K562 (cell line): Measurements from ENCODE around the gene PTBP3. TPM values are rescaled to one million over a fixed set of nuclear protein-coding genes. Genes with fewer than 3 reads are reported as not detected.

ENCODE experiments used
- ATAC-seq: fragments of 200-7000 bp; cut with Tn5 transposase; 3 replicates; pipeline ENCODE4 v1.9.1; 2020; ENCODE audit warnings: moderate library complexity
- BruUV-seq: library from RNA; stranded (reverse); fragments of 400-500 nt; replicated peaks from 2 replicates; lab custom pipeline; 2021; lab: Mats Ljungman, UMichigan
- CTCF ChIA-PET: fragments of 300-600 bp; formaldehyde crosslinking; extraction: SDS; loops from one replicate; lab custom pipeline; 2021; ENCODE audit warnings: low intra/inter-chr PET ratio; lab: Yijun Ruan, JAX
- POLR2A ChIA-PET: fragments of 300-600, 350-650 bp; sonication (Branson Sonifier 250); formaldehyde crosslinking; extraction: SDS; loops from one replicate; lab custom pipeline; 2021; ENCODE audit warnings: antibody characterized with exemption, inconsistent platforms; lab: Yijun Ruan, JAX
- DNase-seq, 4 experiments: peaks; one replicate each; pipeline versions ENCODE4 v3.0.0 to v3.0.0-alpha.2; 2011 to 2018; ENCODE audit warnings: low spot score in 3 of 4, mixed read lengths in 3 of 4; ENCODE audit errors: extremely low read depth in 1 of 4
- FAIRE-seq: peaks from 2 replicates; lab custom pipeline; 2011; peaks lifted over from hg19 to GRCh38; lab: Jason Lieb, UNC
- H2AFZ ChIP-seq: 2 replicates; pipeline ENCODE4 v1.6.0; 2011; ENCODE audit warnings: low read depth, low read length, control low read depth, inconsistent platforms
- H3K27ac ChIP-seq: fragments of 200-600 bp; 3 replicates; pipeline ENCODE4 v1.8.0; 2011; ENCODE audit warnings: low read depth, mild to moderate bottlenecking, control low read depth, inconsistent platforms, low read length, moderate library complexity, mixed read lengths; ENCODE audit errors: extremely low read depth
- H3K27me3 ChIP-seq, 2 experiments: fragments of 300-600 bp in 1 of 2; 2 replicates in 1 of 2; 3 replicates in 1 of 2; pipeline versions ENCODE4 v1.6.0 to v1.8.0; 2011; ENCODE audit warnings: inconsistent platforms in 2 of 2, low read length in 2 of 2, mild to moderate bottlenecking in 1 of 2, mixed read lengths in 1 of 2, moderate library complexity in 1 of 2; ENCODE audit not compliant: control insufficient read depth in 2 of 2, insufficient read depth in 2 of 2
- H3K36me3 ChIP-seq: fragments of 300-600 bp; 3 replicates; pipeline ENCODE4 v1.8.0; 2011; ENCODE audit warnings: mild to moderate bottlenecking, low read length, inconsistent platforms; ENCODE audit not compliant: control insufficient read depth, insufficient read depth
- H3K4me1 ChIP-seq, 2 experiments: fragments of 200-600 bp in 1 of 2; replicated peaks in 1 of 2; 2 replicates in 1 of 2; 3 replicates in 1 of 2; pipeline versions ENCODE4 v1.5.1 to v1.8.0; 2011; ENCODE audit warnings: inconsistent platforms in 2 of 2, low read length in 2 of 2, mild to moderate bottlenecking in 1 of 2, mixed read lengths in 1 of 2, moderate library complexity in 1 of 2; ENCODE audit not compliant: control insufficient read depth in 2 of 2, insufficient read depth in 2 of 2
- H3K4me2 ChIP-seq: 2 replicates; pipeline ENCODE4 v1.6.1; 2011; ENCODE audit warnings: low read length, control low read depth, inconsistent platforms, mixed read lengths; ENCODE audit not compliant: insufficient read depth
- H3K4me3 ChIP-seq: fragments of 200-600 bp; sonication (generic), shearing (Covaris generic); 2 replicates; pipeline ENCODE4 v1.5.1; 2016; ENCODE audit warnings: control low read depth, inconsistent platforms
- H3K79me2 ChIP-seq: fragments of 200-600 bp; 3 replicates; pipeline ENCODE4 v1.8.0; 2011; ENCODE audit warnings: low read length, inconsistent platforms; ENCODE audit not compliant: control insufficient read depth, insufficient read depth
- H3K9ac ChIP-seq, 2 experiments: 2 replicates each; pipeline versions ENCODE4 v1.6.0 to v1.6.1; 2011; ENCODE audit warnings: low read depth in 2 of 2, low read length in 2 of 2, control low read depth in 1 of 2, inconsistent platforms in 1 of 2, mild to moderate bottlenecking in 1 of 2, mixed read lengths in 1 of 2; ENCODE audit not compliant: insufficient read depth in 1 of 2
- H3K9me1 ChIP-seq: one replicate; pipeline ENCODE4 v1.6.0; 2011; ENCODE audit warnings: inconsistent platforms, mild to moderate bottlenecking, low read length, moderate library complexity; ENCODE audit not compliant: control insufficient read depth, insufficient read depth
- H3K9me3 ChIP-seq: replicated peaks from 2 replicates; pipeline ENCODE4 v1.5.1; 2011; ENCODE audit warnings: low read depth, low read length, inconsistent platforms; ENCODE audit not compliant: control insufficient read depth, insufficient read depth
- H4K20me1 ChIP-seq: replicated peaks from 2 replicates; pipeline ENCODE4 v1.6.1; 2011; ENCODE audit warnings: low read length, inconsistent platforms, mixed read lengths; ENCODE audit not compliant: control insufficient read depth, insufficient read depth
- ATF2 ChIP-seq: sonication (generic); formaldehyde crosslinking; IDR thresholded peaks from 2 replicates; pipeline ENCODE4 v1.8.1; 2022; ENCODE audit warnings: missing genetic modification reagents
- CEBPG ChIP-seq, 3 experiments: fragments of 200-800 bp in 1 of 3; sonication (Bioruptor generic) in 1 of 3; sonication (generic) in 1 of 3; formaldehyde crosslinking in 1 of 3; IDR thresholded peaks in 2 of 3; conservative IDR thresholded peaks in 1 of 3; 2 replicates each; pipeline versions ENCODE4 v1.6.1 to v1.8.0; 2016 to 2022; ENCODE audit warnings: missing compliant biosample characterization in 2 of 3, missing genetic modification characterization in 2 of 3, mild to moderate bottlenecking in 1 of 3, missing genetic modification reagents in 1 of 3
- DNMT1 ChIP-seq: fragments of 450-650 bp; IDR thresholded peaks from 2 replicates; pipeline ENCODE4 v1.6.1; 2016; ENCODE audit warnings: antibody characterized with exemption, mild to moderate bottlenecking
- GTF2B ChIP-seq: IDR thresholded peaks from 2 replicates; pipeline ENCODE4 v1.6.1; 2011; ENCODE audit not compliant: insufficient read length; ENCODE audit errors: extremely low read depth
- HEY1 ChIP-seq: fragments of 250-450 bp; sonication (Bioruptor Pico); IDR thresholded peaks from 2 replicates; pipeline ENCODE4 v1.5.0; 2020; ENCODE audit warnings: mild to moderate bottlenecking, moderate library complexity, borderline replicate concordance
- ILF3 ChIP-seq: fragments of 450-650 bp; IDR thresholded peaks from 2 replicates; pipeline ENCODE4 v1.6.1; 2018; ENCODE audit warnings: antibody characterized with exemption, mild to moderate bottlenecking, moderate library complexity, borderline replicate concordance
- JUND ChIP-seq, 2 experiments: IDR thresholded peaks; 2 replicates in 1 of 2; 3 replicates in 1 of 2; pipeline ENCODE4 v1.6.1; 2011; ENCODE audit warnings: borderline replicate concordance in 2 of 2, low read depth in 2 of 2, low read length in 2 of 2, improper control_type of control experiment in 1 of 2, missing biosample characterization in 1 of 2, missing genetic modification characterization in 1 of 2, missing genetic modification reagents in 1 of 2
- MCM5 ChIP-seq: fragments of 450-650 bp; IDR thresholded peaks from 2 replicates; pipeline ENCODE4 v1.6.1; 2016; ENCODE audit warnings: low read depth
- MNT ChIP-seq, 2 experiments: fragments of 450-650 bp; conservative IDR thresholded peaks; 2 replicates each; pipeline ENCODE4 v1.6.1; 2017; ENCODE audit warnings: mild to moderate bottlenecking in 2 of 2, moderate library complexity in 2 of 2
- MYNN ChIP-seq, 2 experiments: sonication (generic); formaldehyde crosslinking in 1 of 2; IDR thresholded peaks; 2 replicates each; pipeline versions ENCODE4 v1.5.0 to v1.6.1; 2016 to 2020; ENCODE audit warnings: antibody characterized with exemption in 1 of 2, missing genetic modification reagents in 1 of 2
- NUFIP1 ChIP-seq: fragments of 450-650 bp; IDR thresholded peaks from 2 replicates; pipeline ENCODE4 v1.6.1; 2018; ENCODE audit not compliant: partially characterized antibody
- RHOXF2B ChIP-seq: fragments of 250-450 bp; sonication (Bioruptor Pico); conservative IDR thresholded peaks from 2 replicates; pipeline ENCODE4 v1.5.1; 2021
- SMAD4 ChIP-seq: fragments of 250-450 bp; sonication (Bioruptor Pico); conservative IDR thresholded peaks from 2 replicates; pipeline ENCODE4 v1.8.0; 2021; ENCODE audit warnings: inconsistent platforms, mild to moderate bottlenecking, moderate library complexity
- USF1 ChIP-seq: sonication (generic); formaldehyde crosslinking; IDR thresholded peaks from 2 replicates; pipeline ENCODE4 v1.9.0; 2022; ENCODE audit warnings: mild to moderate bottlenecking, missing genetic modification reagents
- ZNF280B ChIP-seq: fragments of 250-450 bp; sonication (Bioruptor Pico); IDR thresholded peaks from 2 replicates; pipeline ENCODE4 v1.5.1; 2021; ENCODE audit warnings: mild to moderate bottlenecking
- WGBS: fragments of 100-300 bp; shearing (Covaris generic); methylation state at CpG from one replicate; pipeline ENCODE4 v1.1.6; 2016; ENCODE audit warnings: low coverage, mixed read lengths; ENCODE audit not compliant: insufficient coverage; ENCODE audit errors: missing lambda C conversion rate; 5-methylcytosine and 5-hydroxymethylcytosine counted together
- in situ Hi-C: fragments of 300-500 bp; cut with MboI; formaldehyde crosslinking; loops from 4 replicates; pipeline ENCODE4 v1.15.0; 2018; ENCODE audit warnings: inconsistent platforms, mixed read lengths
- intact Hi-C: fragments of 100-400 bp; cut with micrococcal nuclease; formaldehyde crosslinking; loops from 2 replicates; pipeline ENCODE4 v1.14.2; 2022
- polyA plus RNA-seq, 8 experiments: library from polyadenylated mRNA; depleted of rRNA in 4 of 8; stranded (reverse) in 5 of 8; unstranded in 3 of 8; fragments of >200 nt; fragmentation: Nextera tagmentation in 2 of 8; fragmentation: Illumina TruSeq in 1 of 8; extraction: Ambion mirVana in 2 of 8; extraction: Trizol in 1 of 8; gene quantifications; 2 replicates each; pipeline versions ENCODE4 v1.2.1 to v1.2.3, GENCODE V29; 2011 to 2014; ENCODE audit warnings: inconsistent platforms in 1 of 8, missing spikeins in 1 of 8
- total RNA-seq, 7 experiments: library from RNA; depleted of rRNA in 6 of 7; stranded (reverse); fragments of >200 nt in 6 of 7; fragmentation: Illumina TruSeq in 2 of 7; extraction: Trizol in 2 of 7; gene quantifications; 2 replicates each; pipeline versions ENCODE4 v1.2.1 to v1.2.3, GENCODE V29; 2011 to 2021; ENCODE audit warnings: low replicate concordance in 1 of 7

Gene PTBP3
- total and polyA plus RNA-seq, 9 of the 15 experiments (the other 6 are each of a cell fraction or from before 2014, with no cell fraction given) = 22.4 to 132 (median 68.0) TPM

- no peaks in the 10 kb centered on the region for H3K9me1 ChIP-seq
- no peaks in the 10 kb centered on the region for H4K20me1 ChIP-seq
- ATAC-seq = no peak
- H3K4me3 ChIP-seq = no peak overlapping the region
- in situ Hi-C loops (loop anchor here (5.0 kb wide), 1 partner anchor 270 kb away; no protein-coding TSS in a partner anchor), intact Hi-C loops (loop anchor here (10.0 kb wide), 1 partner anchor 447 kb away; no protein-coding TSS in a partner anchor)
- 13% methylated on average over 3 of the region's 3 CpGs for WGBS
- H3K36me3 ChIP-seq = no peaks in the 10 kb centered on the region
- no peak overlapping the region for H3K4me2 ChIP-seq
- no peak for FAIRE-seq
- H3K27ac ChIP-seq = no peak overlapping the region
- H3K4me1 ChIP-seq = no peaks in the 10 kb centered on the region
- H3K27me3 ChIP-seq = no peaks in the 10 kb centered on the region
- H3K9ac ChIP-seq = no peak overlapping the region
- H3K79me2 ChIP-seq = no peaks in the 10 kb centered on the region
- no peaks in the 10 kb centered on the region for H3K9me3 ChIP-seq
- ChIA-PET POLR2A (interaction anchor here (1.2 kb wide), 1 partner anchor 25 kb away, joined by 3 read pairs; no protein-coding TSS in a partner anchor), CTCF (no interaction called here)
- DNase-seq = no peak
- 0 out of 2 replicates have a peak overlapping the region, but pooled peaks have one; percentile 49 for H2AFZ ChIP-seq
- BruUV-seq = no TSS peak
- TF ChIP-seq ATF2 (CRISPR knock-in tag) = no peak
- TF ChIP-seq ILF3 = no peak
- TF ChIP-seq GTF2B = no peak
- no peak for TF ChIP-seq MNT (conservative IDR thresholded peaks at IDR 0.05)
- TF ChIP-seq JUND (IDR thresholded peaks at IDR 0.05; ENCODE audit: borderline replicate concordance, low read depth, low read length) = no peak
- TF ChIP-seq JUND (tag; IDR thresholded peaks at IDR 0.05; ENCODE audit: borderline replicate concordance, low read depth, low read length) = no peak
- TF ChIP-seq MCM5 = no peak
- no peak for TF ChIP-seq DNMT1
- no peak for TF ChIP-seq RHOXF2B
- TF ChIP-seq NUFIP1 = no peak
- TF ChIP-seq MYNN (IDR thresholded peaks at IDR 0.05) = no peak
- TF ChIP-seq MYNN (CRISPR knock-in tag; IDR thresholded peaks at IDR 0.05) = no peak
- no peak for TF ChIP-seq SMAD4
- TF ChIP-seq USF1 = no peak
- no peak for TF ChIP-seq HEY1 (CRISPR knock-in tag)
- no peak for TF ChIP-seq ZNF280B
- no peak for TF ChIP-seq CEBPG (CRISPR knock-in tag; IDR thresholded peaks at IDR 0.05)
- TF ChIP-seq CEBPG (tag; conservative IDR thresholded peaks at IDR 0.05 in 1 of 2, IDR thresholded peaks at IDR 0.05 in 1 of 2) = no peak
These were observed 18.8 kb upstream of the PTBP3 start for GRCh38 chr9:112352209-112352608.
